Measurements from ENCODE around the gene SPSB1.
"Not testable (repeated sequence)": the region's sequence is repeated elsewhere in the genome, so short reads cannot be mapped to it uniquely, and the experiment has no call there.

SPSB1 gene

GRCh38 chr1:9369964-9370788 lies 77.5 kb downstream of the SPSB1 start:
- FAIRE-seq: no peak

GRCh38 chr1:9371391-9371935 lies 78.8 kb downstream of the SPSB1 start:
- FAIRE-seq: no peak

DNA sequence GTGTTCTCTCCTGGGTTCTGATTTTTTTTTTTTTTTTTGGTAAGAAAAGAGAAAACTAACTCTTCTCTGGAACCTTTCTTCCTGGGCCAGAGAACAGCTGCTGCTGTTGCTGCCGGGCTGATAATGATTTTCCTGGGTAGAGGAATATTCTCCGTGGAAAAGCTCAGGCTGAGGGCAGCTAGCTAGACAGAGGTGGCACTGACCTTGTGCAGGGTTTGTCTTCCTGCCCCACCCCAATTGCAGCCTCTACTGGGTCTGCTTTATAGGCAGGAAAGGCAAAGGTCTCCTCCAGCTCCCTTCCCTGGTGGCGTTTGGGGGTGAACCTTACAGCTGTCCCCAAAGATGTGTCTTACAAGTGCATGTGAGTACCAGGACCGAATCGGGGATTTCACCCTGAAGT lies 79.3 kb downstream of the SPSB1 start:
- FAIRE-seq: no peak

GRCh38 chr1:9373619-9374018 lies 80.9 kb downstream of the SPSB1 start:
- no peak for FAIRE-seq

- FAIRE-seq: no peak
Observed at GRCh38 chr1:9374748-9375341, 82.2 kb downstream of the SPSB1 start.

- no peak for FAIRE-seq
Observed at GRCh38 chr1:9375912-9376311, 83.2 kb downstream of the SPSB1 start.

DNA sequence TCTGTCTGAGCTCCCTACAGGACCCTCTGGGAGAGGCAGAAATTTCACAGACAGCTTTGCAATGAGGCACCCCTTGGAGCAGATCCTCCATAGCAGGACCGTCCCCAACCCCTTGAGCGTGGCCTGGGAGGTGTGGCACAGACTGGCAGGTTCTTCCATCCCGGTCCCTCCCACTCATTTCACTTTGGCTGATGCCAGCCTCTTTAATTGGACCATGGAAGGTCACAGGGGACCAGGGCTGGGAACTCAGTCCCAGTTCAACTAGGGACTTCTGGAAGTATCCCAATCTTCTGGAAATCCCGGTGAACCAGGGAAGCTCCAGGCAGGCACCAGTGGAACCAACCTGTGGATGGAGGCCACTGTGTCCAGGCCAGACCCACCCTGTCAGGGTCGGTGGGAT lies 83.7 kb downstream of the SPSB1 start:
- no peak for FAIRE-seq

- no peak for FAIRE-seq
Observed at GRCh38 chr1:9376886-9377333, 84.2 kb downstream of the SPSB1 start.

- no peak for FAIRE-seq
Observed at GRCh38 chr1:9378801-9379200, 86.1 kb downstream of the SPSB1 start.

GRCh38 chr1:9380711-9381110 lies 88.0 kb downstream of the SPSB1 start:
- no peak for FAIRE-seq

DNA sequence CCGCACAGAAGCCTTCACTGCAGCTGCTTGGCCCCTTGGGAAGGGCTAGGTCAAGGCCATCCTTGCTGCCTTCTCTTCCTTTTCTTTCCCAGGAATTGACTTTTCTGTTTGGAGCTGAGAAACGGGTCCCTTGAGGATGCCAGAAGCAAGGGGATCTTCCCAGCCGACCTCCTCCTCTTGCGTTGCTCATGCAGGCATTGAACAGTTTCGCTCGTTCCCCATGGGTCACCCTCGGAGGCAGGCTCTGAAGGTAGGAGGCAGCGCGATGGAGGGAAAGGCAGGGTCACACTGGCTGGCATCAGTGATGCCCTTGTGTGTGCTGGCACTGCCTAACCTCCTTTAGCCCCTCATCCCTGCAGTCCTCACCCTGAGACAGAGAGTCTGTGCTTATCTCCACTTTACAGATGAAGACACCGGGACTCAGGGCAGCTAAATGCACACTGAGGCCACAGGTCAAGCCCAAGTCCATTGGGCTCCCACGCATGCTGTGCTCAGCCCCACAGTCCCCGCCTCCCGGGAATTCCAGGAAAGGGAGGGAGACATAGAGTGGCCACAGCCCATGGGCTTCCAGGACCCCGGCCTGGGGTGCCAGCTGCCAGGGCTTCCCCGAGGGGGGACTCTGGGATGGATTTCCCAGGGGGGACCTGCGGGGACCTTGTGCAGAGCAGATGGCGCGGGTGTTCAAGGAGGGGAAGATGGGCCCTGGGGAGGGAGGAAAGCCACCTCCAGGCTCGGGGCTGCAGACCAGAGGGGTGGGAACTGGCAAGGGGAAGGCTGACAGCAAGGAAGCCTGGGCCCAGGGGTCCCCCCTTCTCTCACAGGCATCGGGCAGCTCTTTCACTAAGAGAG lies 90.2 kb downstream of the SPSB1 start:
- FAIRE-seq: no peak

- no peak for FAIRE-seq
Observed at GRCh38 chr1:9384128-9384527, 91.4 kb downstream of the SPSB1 start.

- FAIRE-seq: no peak
Observed at GRCh38 chr1:9384751-9385245, 92.1 kb downstream of the SPSB1 start.

DNA sequence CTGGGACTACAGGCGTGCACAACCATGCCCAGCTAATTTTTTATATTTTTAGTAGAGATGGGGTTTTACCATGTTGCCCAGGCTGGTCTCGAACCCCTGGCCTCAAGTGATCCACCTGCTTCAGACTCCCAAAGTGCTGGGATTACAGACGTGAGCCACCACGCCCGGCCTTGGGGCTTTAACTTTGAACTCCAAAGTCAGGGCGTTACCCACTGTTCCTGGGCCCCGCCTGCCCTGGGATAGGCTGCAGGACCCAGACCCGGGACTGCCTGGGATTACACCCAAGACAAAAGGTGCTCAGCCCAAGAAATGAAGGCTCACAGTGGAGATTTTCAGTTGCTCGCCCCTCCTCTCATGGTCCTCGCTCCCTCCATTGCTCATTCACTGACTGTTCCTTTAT lies 92.7 kb downstream of the SPSB1 start:
- not testable (repeated sequence) for FAIRE-seq

GRCh38 chr1:9385801-9386573 lies 93.3 kb downstream of the SPSB1 start:
- no peak for FAIRE-seq

DNA sequence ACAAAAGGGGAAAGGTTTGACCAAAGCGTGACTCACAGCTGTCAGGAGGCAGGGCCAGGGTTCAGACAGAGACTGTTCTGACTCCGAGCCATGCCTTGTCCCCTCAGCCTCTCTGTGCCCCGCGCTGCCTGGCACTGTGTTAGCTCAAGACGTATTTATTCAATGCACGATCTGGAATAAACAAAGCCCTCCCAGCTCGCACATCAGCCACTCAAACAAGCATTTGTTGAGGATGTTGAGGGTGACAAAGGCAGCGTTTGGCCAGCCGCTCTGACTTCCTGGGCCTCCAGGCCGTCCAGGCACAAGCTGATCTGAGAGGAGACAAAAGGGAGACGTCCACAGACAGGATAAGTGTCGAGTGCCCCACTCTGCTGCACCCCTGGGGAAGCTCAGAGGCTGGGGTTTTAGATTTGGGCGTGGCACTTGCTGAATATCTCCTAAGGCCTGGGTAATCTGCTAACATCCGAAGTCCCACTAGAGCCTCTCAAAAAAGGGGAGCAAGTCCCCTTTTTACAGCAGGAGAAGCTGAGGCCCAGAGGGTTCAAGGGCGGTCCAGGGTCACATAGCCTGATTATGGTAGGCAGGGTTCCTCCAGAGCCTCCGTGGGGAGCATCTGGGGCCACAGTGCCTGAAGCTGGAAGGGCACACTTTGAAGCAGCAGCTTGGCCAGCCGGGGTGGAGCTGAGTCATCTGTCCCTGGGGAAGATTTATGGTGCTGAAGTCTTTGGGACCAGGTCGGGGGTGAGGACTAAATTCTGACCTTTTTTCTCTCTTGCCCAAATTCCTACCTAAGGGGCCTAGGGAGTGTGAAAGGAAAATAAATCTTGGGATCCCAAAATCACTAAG lies 95.9 kb downstream of the SPSB1 start:
- FAIRE-seq: no peak

DNA sequence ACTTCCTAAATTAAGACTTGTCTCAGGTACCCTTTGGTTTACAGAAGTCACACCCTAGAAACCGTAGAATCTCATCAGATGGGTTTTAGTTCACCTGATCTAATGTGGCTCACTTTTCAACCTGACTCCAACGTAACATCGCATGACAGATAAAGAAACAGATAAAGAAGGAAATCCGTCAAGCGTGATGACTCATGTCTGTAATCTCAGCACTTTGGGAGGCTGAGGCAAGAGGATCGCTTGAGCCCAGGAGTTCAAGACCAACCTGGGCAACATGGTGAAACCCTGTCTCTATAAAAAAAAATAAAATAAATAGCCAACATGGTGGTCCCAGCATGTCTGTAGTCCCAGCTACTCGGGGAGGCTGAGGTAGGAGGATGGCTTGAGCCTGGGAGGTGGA lies 97.3 kb downstream of the SPSB1 start:
- FAIRE-seq: no peak

DNA sequence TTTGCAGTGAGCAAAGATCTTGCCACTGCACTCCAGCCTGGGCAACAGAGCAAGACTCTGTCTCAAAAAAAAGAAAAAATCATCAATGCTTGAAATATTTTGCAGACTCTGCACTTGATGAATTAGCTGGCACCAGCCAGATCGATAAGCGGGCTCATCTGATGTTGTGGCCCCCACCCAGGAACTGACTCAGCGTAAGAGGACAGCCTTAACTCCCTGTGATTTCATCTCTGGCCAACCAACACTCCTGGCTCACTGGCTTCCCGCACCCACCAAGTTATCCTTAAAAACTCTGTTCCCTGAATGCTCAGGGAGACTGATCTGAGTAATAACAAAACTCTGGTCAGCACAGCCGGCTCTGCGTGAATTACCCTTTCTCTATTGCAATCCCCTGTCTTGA lies 98.9 kb downstream of the SPSB1 start:
- no peak for FAIRE-seq

GRCh38 chr1:9394010-9394409 lies 101.3 kb downstream of the SPSB1 start:
- no peak for FAIRE-seq

DNA sequence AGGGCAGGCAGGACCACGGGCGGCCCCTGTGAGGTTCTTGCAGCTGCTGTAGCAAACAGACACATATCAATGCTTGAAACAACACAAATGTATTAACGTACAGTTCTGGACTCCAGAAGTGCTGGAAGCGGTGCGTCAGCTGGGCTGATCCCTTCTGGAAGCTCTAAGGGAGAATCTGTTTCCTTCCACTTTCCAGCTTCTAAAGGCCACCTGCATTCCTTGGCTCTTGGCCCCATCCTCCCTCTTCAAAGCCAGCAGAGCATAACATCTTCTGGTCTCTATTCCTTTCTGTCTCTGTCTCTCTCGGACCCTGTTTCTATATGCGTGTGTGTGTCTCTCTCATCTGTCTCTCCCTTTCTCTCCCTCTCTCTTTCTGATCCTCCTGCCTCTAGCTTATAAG lies 102.3 kb downstream of the SPSB1 start:
- FAIRE-seq: no peak

DNA sequence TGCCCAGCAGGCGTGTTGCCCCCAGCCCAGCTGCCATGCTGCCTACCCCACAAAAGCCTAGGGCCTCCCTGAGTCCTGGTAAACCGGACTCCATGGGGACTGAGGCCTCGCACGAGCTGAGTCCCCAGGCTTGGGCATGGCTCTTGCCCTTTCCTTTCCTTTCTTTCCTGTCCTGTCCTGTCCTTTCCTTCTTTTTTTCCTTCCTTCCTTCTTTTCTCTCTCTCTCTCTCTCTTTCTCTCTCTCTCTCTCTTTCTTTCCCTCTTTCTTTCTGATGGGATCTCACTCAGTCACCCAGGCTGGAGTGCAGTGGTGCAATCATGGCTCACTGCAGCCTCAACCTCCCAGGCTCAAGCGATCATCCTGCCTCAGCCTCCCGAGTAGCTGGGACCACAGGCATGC lies 104.4 kb downstream of the SPSB1 start:
- no peak for FAIRE-seq

Data from TTC549 (cell line).